ENCODE measurements around the gene ENTREP3. TPM values are rescaled to one million over a fixed set of nuclear protein-coding genes. Genes with fewer than 3 reads are reported as not detected.
"Not testable (repeated sequence)": the region's sequence is repeated elsewhere in the genome, so short reads cannot be mapped to it uniquely, and the experiment has no call there.

The ENTREP3 gene
- total RNA-seq, 1 donor, result 6.5 TPM

GRCh38 chr1:155226188-155226909 is 28.9 kb downstream of the ENTREP3 start:
- peak; percentile 61 for TF ChIP-seq CTCF (IDR thresholded peaks at IDR 0.05; ENCODE audit: extremely low read depth, low read depth, low read length)
- peak; percentile 78 for DNase-seq (ENCODE audit: insufficient read length, low spot score, missing footprints)
- peaks cover 37% of the 10 kb centered on the region for H3K4me1 ChIP-seq (ENCODE audit: insufficient read depth, low read length)
- peaks cover 2% of the 10 kb centered on the region for H4K20me1 ChIP-seq (ENCODE audit: insufficient read depth, low read length)
- no peaks in the 10 kb centered on the region for H3K27me3 ChIP-seq (ENCODE audit: insufficient read depth, low read length)
- H3K4me2 ChIP-seq (ENCODE audit: insufficient read depth, low read length), result peak overlapping the region; percentile 91
- peak overlapping the region; percentile 89 for H3K27ac ChIP-seq (ENCODE audit: low read depth, low read length)
- no peaks in the 10 kb centered on the region for H3K9me3 ChIP-seq (ENCODE audit: low read depth, low read length)
- H2AFZ ChIP-seq (ENCODE audit: low read length), result peak overlapping the region; percentile 73
- H3K79me2 ChIP-seq (ENCODE audit: insufficient read depth, low read length), result peaks cover 16% of the 10 kb centered on the region
- peak overlapping the region; percentile 82 for H3K4me3 ChIP-seq (ENCODE audit: insufficient read depth, low read length)
- H3K36me3 ChIP-seq (ENCODE audit: insufficient read depth, low read length), result no peaks in the 10 kb centered on the region

GRCh38 chr1:155225404-155225759 is 29.9 kb downstream of the ENTREP3 start:
- not testable (repeated sequence) for H4K20me1 ChIP-seq (ENCODE audit: insufficient read depth, low read length); H2AFZ ChIP-seq (ENCODE audit: low read length); H3K36me3 ChIP-seq (ENCODE audit: insufficient read depth, low read length); DNase-seq (ENCODE audit: insufficient read length, low spot score, missing footprints); H3K9me3 ChIP-seq (ENCODE audit: low read depth, low read length); H3K27me3 ChIP-seq (ENCODE audit: insufficient read depth, low read length); H3K4me3 ChIP-seq (ENCODE audit: insufficient read depth, low read length)
- Histone ChIP-seq H3K4me2 (ENCODE audit: insufficient read depth, low read length) (peak overlapping the region; percentile 91), H3K4me1 (ENCODE audit: insufficient read depth, low read length) (peaks cover 37% of the 10 kb centered on the region), H3K27ac (ENCODE audit: low read depth, low read length) (peak overlapping the region; percentile 89), H3K79me2 (ENCODE audit: insufficient read depth, low read length) (peaks cover 16% of the 10 kb centered on the region)

- Histone ChIP-seq H3K27ac (ENCODE audit: low read depth, low read length) (no peak overlapping the region), H3K79me2 (ENCODE audit: insufficient read depth, low read length) (peaks cover 16% of the 10 kb centered on the region), H4K20me1 (ENCODE audit: insufficient read depth, low read length) (peaks cover 2% of the 10 kb centered on the region), H3K9me3 (ENCODE audit: low read depth, low read length) (no peaks in the 10 kb centered on the region), H3K4me2 (ENCODE audit: insufficient read depth, low read length) (no peak overlapping the region), H2AFZ (ENCODE audit: low read length) (no peak overlapping the region), H3K27me3 (ENCODE audit: insufficient read depth, low read length) (no peaks in the 10 kb centered on the region), H3K4me3 (ENCODE audit: insufficient read depth, low read length) (no peak overlapping the region), H3K36me3 (ENCODE audit: insufficient read depth, low read length) (no peaks in the 10 kb centered on the region), H3K4me1 (ENCODE audit: insufficient read depth, low read length) (peaks cover 42% of the 10 kb centered on the region)
- no peak for DNase-seq (ENCODE audit: insufficient read length, low spot score, missing footprints)
- no peak for TF ChIP-seq CTCF (IDR thresholded peaks at IDR 0.05; ENCODE audit: extremely low read depth, low read depth, low read length)
Measured at GRCh38 chr1:155223047-155223446, 32.2 kb downstream of the ENTREP3 start.

GRCh38 chr1:155220211-155220965 is 34.9 kb downstream of the ENTREP3 start:
- not testable (repeated sequence) for H3K36me3 ChIP-seq (ENCODE audit: insufficient read depth, low read length); H3K9me3 ChIP-seq (ENCODE audit: low read depth, low read length); H3K27me3 ChIP-seq (ENCODE audit: insufficient read depth, low read length); H3K27ac ChIP-seq (ENCODE audit: low read depth, low read length); DNase-seq (ENCODE audit: insufficient read length, low spot score, missing footprints); H3K4me3 ChIP-seq (ENCODE audit: insufficient read depth, low read length); H4K20me1 ChIP-seq (ENCODE audit: insufficient read depth, low read length); H3K79me2 ChIP-seq (ENCODE audit: insufficient read depth, low read length); H3K4me2 ChIP-seq (ENCODE audit: insufficient read depth, low read length)
- peak overlapping the region; percentile 90 for H2AFZ ChIP-seq (ENCODE audit: low read length)
- peaks cover 21% of the 10 kb centered on the region for H3K4me1 ChIP-seq (ENCODE audit: insufficient read depth, low read length)

Data from osteoblast (primary cell).